GM15510 (cell line): ENCODE measurements around the gene ZDHHC13.

Experiments used
- POLR2A ChIP-seq: IDR thresholded peaks from 3 replicates; pipeline ENCODE4 v1.6.1; 2011; ENCODE audit warnings: borderline replicate concordance; ENCODE audit not compliant: insufficient read length; ENCODE audit errors: extremely low read depth

ZDHHC13 gene, protein sequence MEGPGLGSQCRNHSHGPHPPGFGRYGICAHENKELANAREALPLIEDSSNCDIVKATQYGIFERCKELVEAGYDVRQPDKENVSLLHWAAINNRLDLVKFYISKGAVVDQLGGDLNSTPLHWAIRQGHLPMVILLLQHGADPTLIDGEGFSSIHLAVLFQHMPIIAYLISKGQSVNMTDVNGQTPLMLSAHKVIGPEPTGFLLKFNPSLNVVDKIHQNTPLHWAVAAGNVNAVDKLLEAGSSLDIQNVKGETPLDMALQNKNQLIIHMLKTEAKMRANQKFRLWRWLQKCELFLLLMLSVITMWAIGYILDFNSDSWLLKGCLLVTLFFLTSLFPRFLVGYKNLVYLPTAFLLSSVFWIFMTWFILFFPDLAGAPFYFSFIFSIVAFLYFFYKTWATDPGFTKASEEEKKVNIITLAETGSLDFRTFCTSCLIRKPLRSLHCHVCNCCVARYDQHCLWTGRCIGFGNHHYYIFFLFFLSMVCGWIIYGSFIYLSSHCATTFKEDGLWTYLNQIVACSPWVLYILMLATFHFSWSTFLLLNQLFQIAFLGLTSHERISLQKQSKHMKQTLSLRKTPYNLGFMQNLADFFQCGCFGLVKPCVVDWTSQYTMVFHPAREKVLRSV

DNA sequence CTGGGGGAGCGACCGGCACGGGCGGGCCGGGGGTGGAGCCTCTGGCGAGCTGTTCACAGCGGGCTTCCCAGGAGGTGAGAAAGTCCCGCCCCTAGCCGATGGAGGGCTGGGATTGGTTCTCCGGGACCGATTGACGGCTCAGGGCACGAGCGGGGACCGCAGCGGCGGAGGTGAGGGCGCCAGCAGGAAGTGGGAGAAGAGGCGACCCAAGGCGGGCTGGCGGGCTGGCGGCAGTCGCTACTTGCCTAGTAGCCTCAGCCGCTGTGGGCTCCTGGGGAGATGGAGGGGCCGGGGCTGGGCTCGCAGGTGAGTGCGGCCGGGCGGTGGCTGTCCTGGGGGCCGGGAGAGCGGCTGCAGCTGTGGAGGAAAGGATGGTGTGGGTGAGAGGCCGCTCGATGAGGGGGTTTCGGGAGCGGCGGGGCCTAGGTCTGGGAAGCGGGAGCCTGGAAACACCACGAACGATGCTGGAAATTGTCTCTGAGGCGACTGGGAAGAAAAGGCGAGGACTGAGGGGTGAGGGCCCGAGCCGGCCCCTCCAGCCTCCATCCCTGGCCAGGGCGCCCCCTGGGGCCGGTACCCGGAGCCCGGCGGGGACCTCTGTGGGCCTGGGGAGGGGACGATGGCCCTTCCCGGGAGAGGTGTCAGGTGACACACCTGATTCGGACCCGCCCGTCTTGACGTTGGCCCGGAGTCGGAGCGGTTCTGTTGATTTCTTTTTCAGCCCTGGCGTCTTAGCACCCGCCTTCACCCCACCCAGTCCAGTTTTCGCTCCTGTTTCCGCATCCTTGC lies at the start of gene ZDHHC13:
Gene ZDHHC13, plus strand, starts transcription at position 198 of the 789 bp plus-strand sequence. Its CDS starts 82 bp downstream, at position 280.
- TF ChIP-seq POLR2A = peak; percentile 92

DNA sequence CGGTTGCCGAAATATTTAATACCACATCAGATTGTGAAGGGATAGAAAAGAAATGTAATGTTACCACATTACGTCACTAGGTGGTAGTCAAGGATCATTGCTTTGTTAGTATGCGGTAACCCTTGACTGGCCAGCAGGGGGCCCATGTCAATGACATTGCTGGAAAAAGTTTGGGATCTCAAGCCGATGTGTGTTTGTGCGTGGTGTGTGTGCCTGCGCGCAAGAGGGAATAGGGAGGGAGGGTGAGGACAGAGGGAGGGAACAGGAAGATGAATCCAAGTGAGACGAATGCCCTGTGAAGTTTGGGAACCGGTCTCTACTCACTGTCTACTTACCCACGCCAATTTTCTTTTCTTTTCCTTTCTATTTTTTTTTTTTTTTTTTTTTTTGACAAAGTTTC lies 45.7 kb upstream of the ZDHHC13 start:
- no peak for TF ChIP-seq POLR2A

DNA sequence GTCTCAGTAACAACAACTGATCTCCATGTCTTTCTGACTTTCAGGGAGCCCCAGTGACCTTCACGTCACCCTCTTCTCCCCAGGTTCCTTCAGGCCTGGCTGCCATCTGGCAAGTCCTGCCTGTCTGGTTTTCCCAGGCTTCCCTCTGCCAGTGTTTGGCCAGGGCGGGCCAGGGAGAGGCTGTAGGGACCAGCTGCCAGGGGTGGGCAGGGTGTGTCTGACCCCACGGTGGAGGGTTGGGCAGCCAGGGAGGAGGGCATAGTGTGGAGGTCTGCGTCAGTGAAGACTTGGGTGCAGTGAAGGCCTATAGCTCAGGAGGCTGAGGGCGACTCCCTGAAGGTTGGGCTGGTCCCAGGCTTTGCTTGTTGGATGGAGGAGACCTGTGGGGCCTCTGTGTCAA lies 44.5 kb upstream of the ZDHHC13 start:
- TF ChIP-seq POLR2A = no peak

DNA sequence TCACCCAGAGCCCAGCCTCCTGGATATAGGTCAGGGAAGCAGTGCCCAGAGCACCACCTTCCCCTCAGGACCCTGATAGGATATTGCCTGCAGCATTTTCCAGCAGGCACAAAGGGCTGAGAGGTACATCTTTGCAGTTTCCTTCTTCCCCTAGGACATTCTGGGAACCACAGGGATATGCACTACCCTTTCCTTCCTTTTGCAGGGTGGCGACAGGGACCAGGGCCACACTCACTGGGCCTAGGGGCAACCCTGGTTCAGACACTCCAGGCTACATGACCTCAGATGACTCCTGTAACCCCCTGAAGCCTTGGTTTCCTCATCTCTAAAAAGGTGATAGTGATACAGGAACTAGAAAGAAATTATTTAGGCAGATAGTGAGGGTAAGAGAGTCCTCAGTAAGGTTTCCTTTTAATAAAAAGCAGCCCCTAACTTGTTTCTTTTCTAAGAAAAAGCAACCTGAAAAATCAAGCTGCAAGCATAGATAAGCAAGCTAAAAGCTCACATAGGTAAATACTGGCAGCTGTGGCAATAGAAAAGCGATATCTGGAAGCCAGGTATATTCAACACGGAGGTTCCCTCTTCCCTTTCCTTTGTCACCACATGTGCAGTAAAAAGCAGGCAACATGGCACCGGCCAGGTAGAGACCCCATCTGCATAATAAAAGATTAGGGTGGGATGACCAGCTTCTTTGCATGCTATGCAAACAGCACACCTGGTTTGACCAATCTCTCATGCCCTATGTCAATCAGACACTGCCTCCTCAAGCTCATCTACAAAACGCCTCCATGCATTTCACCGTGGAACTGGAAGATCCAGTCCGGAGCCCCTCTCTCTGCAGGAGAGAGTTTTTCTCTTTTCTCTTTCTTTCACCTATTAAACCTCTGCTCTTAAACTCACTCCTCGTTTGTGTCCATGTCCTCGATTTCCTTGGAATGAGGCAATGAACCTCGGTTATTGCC lies 43.2 kb upstream of the ZDHHC13 start:
- TF ChIP-seq POLR2A = no peak

DNA sequence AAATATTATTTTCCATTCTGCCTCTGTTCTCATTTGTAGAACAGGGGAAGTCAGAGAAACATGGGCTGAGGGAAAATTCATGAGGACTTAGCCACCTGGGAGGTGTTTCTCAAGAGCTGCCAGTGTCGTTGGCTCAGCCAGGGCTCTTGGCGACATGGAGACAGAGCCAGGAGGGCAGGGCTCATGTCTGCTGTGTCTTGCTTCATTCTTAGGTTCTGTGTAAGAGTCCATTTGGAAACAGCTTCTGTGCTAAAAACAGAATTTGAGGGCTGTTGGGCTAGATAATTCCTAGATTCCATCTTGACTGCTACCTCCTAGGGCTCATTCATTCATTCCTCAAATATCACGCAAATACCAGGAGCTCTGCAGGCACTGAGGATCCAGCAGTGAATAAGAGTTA lies 41.3 kb upstream of the ZDHHC13 start:
- no peak for TF ChIP-seq POLR2A

DNA sequence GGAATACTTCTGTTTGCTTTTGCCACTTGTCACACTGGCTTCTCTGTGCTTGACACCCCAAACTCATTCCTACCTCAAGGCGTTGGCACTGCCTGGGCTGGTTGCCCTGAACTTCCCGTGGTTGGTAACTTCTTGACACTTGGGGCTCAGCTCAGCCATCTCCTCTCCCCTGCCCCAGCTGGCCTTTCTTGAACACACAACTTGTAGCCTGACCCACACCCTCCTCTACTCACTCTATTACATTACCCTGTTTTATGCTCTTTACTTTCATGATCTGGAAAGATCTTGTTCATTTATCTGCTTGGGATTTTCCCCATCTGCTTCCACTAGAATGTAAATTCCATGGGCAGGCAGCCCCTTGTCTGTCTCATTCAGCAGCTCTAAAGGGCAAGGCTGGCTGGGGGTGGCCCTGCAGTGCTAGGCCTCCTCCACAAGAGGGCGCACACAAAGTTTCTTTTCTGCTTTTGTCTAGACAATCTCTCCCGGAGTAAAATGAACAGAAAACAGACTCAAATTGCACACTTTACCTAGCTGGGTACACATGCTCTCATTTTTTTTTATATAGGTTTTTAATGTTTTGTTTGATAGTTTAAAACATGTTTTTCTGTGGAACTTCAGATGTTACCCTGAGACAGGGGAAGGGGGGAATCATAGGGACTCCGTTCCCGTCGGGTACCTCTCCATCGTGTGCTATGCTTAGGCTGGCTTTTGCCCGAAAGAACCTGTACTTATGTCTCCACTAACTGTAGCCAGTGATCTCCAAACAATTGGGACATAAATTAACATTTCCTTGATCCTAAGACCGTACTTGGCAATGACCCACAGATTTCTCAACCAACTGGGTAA lies 40.0 kb upstream of the ZDHHC13 start:
- TF ChIP-seq POLR2A = no peak

DNA sequence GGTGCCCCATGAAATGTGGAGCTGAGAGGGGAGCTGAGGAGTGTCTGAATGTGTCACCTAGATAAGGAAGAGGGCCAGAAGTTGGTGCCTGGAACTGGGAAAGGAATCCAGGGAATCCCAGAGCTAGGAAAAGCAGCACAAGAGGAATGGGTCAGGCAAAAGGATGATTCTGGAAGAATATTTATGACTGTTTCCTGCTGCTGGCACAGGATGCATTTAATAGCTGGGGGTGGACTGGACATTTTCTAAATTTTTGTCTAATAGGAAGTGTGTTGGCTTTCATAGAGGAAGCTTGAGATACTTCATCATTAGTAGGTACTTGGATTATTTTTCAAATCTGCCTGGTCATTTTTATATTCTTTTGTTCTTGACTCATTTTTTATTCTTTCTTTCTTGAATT lies 39.0 kb upstream of the ZDHHC13 start:
- TF ChIP-seq POLR2A = no peak

DNA sequence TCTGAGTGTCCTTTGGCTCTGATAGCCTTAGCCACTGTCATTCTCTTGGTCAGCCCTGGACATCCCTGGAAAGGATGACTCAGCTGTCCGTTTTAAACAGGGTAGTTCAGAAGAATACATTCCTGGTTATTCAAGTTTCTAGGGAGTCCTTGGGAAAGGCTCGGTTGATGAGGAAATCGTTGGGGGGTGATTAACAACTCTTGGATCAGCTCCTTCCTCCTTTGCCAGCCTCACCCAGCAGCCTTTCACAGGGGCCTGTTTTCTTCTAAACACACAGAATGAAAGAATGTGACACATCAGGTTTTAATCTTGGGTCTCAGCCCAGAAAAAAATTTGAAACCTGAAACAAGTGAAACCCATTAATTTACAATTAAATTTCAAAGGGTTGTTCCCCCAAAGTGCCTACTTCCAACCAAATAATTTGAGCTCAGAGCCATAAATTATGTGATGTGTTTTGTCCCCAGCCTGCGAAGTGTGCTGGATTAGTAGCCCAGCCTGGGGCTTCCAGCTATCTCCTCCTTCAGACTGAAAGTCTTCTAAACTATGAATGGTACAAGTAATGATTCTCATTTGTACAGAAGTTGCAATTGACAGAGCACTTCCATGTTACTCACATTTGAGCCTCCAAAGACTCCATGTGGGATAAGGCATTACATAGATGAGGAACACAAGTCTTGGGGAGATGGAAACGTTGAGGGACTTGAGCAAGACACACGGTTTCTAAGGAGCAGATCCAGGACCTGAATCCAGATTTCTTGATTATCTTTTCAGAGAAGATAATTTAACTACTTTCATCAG lies 37.1 kb upstream of the ZDHHC13 start:
- TF ChIP-seq POLR2A = no peak

DNA sequence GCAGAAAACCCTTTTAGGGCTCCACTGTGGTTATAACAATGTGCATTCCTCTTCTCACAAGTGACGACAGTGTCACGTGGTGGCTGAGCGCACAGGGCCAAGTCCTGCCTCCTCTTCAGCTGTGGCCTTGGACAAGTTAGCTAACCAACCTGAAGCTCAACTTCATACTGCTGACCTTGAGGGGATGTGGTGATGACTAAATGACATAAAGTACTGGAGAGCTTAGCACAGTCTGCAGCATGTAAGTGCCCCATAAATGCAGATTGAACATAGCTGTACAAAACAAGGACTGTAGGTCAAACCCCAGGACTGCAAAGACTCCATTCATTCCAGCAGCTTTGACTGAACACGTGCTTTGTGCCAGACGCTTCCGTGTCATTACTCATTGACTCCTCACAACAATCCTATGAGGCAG lies 36.4 kb upstream of the ZDHHC13 start:
- no peak for TF ChIP-seq POLR2A

DNA sequence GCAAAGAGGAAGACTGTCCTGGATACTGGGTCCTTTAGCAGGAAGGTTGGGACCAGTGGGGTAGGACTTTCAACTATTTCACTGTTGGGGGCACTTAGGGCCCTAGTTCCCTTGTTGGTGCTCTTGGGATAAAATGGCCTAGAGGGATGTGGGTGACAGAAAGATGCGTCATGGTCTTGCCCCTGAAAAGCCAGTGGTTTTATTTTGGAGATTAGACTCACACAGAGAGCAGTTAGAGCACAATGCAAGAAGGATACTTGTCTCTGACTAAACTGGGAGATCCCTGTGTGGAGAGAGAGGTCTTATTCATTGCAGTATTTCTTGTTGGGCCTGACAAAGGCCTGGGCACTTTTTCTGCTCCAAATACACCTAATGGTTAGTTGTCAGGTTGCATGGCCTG lies 33.8 kb upstream of the ZDHHC13 start:
- no peak for TF ChIP-seq POLR2A

DNA sequence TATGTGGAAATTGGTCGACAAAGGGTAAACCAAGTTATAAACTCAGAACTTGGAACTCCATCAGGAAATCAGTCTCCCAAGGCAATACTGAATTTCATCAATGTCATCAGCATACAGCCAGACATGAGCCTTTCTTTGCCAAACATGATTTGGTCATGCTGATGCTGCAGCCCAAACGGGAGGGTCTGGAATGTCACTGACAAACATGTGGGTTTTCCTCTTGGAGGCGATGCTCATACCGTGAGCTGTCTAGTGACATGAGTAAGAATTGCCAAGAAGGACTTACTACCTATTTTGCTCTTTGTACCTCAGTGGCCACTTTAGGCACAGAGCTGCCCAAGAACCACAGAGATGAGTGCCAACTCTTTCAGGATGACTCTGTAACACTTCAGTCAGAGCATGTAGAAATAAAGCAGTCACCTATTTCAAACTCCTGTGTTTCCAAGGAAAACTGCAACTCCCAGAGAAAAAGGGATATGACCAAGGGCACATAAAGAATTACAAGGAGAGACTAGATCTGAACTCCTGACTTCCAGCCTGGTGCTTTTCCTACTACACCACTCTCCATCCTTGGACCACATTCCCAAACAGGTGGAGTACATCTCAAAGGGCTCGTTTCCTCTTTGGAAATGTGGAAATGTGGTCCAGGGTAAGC lies 32.2 kb upstream of the ZDHHC13 start:
- TF ChIP-seq POLR2A = no peak

DNA sequence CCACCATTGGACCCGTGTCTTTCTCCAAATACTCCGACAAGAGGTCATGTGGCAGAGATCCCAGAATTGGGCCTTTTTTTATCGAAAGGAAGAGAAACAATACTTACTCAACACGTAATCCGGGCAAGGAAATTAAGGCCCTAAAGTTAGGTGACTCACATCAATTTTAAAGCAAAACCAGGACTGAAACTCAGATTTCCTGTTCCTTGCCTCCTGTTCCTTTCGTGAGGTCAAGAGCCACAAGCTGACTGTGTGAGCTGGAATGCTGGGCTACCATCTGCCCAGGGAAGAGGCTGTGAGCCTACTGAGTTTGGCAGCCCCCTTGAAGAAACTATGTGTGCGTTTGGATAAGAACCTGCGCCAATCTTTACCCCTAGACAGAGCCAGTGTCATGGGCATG lies 29.3 kb upstream of the ZDHHC13 start:
- TF ChIP-seq POLR2A = no peak
